Mucosa of descending colon (tissue), 3 donors: ENCODE data around the gene SSH2. TPM values are rescaled to one million over a fixed set of nuclear protein-coding genes. Genes with fewer than 3 reads are reported as not detected.

ENCODE experiments used
- ATAC-seq: fragments of 200-7000 bp; cut with Tn5 transposase; one replicate; pipeline ENCODE4 v1.9.1; 2020; ENCODE audit warnings: mild to moderate bottlenecking, moderate library complexity
- DNase-seq, 3 donors: peaks; one replicate each; pipeline ENCODE4 v3.0.0-alpha.2; 2020
- H3K36me3 ChIP-seq: fragments of 200-600 bp; one replicate; pipeline ENCODE4 v1.8.0; 2021; ENCODE audit warnings: low read depth, mild to moderate bottlenecking
- H3K4me1 ChIP-seq: fragments of 200-600 bp; one replicate; pipeline ENCODE4 v1.8.0; 2021; ENCODE audit warnings: low read depth, mild to moderate bottlenecking
- H3K4me3 ChIP-seq: fragments of 200-600 bp; one replicate; pipeline ENCODE4 v1.8.0; 2021; ENCODE audit warnings: mild to moderate bottlenecking
- H3K9me3 ChIP-seq: fragments of 200-600 bp; one replicate; pipeline ENCODE4 v1.8.0; 2021; ENCODE audit warnings: mild to moderate bottlenecking
- intact Hi-C, 2 donors: fragments of 100-400 bp; cut with DNase I in 1 of 2; cut with micrococcal nuclease in 1 of 2; formaldehyde crosslinking; loops; one replicate each; pipeline versions ENCODE4 v1.11.0 to v1.11.1; 2022; cut with DNase I, micrococcal nuclease
- total RNA-seq, 3 donors: library from RNA; stranded (reverse); fragmentation: NEBNext Ultra II Directional in 2 of 3; extraction: Animal tissue kit (Norgen Biotek cat#: 25700) in 2 of 3; gene quantifications; one replicate each; pipeline versions ENCODE4 v1.2.1 to v1.2.4, GENCODE V29; 2021 to 2023
- TF ChIP-seq, protein P1 (sequence below): fragments of 200-600 bp; IDR thresholded peaks from one replicate; pipeline ENCODE4 v1.8.0; 2022; ENCODE audit warnings: antibody characterized with exemption, mild to moderate bottlenecking
- donor health status: DM: no; HTN: no; CAD: no; lungs with moderate emphysema.
- donor health status: DM: no; HTN: no; CAD: no.
- donor health status: DM: no; HTN: yes; CAD: no.

The SSH2 gene
- total RNA-seq, 3 donors from 2014 or later, result 32.1 to 47.8 (median 40.8) TPM

DNA sequence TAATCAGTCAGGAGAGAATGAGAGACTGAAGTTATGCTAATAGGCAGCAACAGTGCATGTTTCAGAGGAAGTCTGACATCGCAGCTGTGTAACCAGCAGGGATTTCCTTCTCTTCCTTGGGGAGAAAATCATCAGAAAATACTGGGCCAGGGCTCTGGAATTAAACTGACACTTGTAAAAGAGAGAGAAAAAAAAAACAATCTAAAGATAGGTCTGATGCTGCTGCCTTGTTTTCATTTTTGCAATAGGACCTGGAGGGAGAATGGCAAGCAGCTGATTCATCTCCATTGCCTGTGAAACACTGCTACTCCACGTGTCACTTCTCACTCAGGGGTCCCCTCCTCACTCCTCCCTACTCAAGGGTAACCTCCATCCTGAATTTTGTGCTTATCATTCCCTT is 289.6 kb downstream of the SSH2 start:
- H3K4me1 ChIP-seq, result no peaks in the 10 kb centered on the region
- H3K4me3 ChIP-seq, result no peak overlapping the region
- intact Hi-C loops, result loop anchor here in 1 of 2 donors (10.0 kb wide), 1 partner anchor 144 kb away; no protein-coding TSS in a partner anchor
- H3K36me3 ChIP-seq, result no peaks in the 10 kb centered on the region
- TF ChIP-seq, protein P1, sequence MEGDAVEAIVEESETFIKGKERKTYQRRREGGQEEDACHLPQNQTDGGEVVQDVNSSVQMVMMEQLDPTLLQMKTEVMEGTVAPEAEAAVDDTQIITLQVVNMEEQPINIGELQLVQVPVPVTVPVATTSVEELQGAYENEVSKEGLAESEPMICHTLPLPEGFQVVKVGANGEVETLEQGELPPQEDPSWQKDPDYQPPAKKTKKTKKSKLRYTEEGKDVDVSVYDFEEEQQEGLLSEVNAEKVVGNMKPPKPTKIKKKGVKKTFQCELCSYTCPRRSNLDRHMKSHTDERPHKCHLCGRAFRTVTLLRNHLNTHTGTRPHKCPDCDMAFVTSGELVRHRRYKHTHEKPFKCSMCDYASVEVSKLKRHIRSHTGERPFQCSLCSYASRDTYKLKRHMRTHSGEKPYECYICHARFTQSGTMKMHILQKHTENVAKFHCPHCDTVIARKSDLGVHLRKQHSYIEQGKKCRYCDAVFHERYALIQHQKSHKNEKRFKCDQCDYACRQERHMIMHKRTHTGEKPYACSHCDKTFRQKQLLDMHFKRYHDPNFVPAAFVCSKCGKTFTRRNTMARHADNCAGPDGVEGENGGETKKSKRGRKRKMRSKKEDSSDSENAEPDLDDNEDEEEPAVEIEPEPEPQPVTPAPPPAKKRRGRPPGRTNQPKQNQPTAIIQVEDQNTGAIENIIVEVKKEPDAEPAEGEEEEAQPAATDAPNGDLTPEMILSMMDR, result no peak
- DNase-seq (no peak), ATAC-seq (no peak)
- H3K9me3 ChIP-seq, result no peaks in the 10 kb centered on the region

- Histone ChIP-seq H3K4me1 (no peaks in the 10 kb centered on the region), H3K36me3 (peaks cover 4% of the 10 kb centered on the region), H3K4me3 (no peak overlapping the region), H3K9me3 (no peaks in the 10 kb centered on the region)
- no peak for DNase-seq
- intact Hi-C loops, result loop anchor here in 1 of 2 donors (10.0 kb wide), 1 partner anchor 141 kb away; no protein-coding TSS in a partner anchor
- ATAC-seq, result no peak
- TF ChIP-seq, protein P1, result no peak
These were observed 296.1 kb downstream of the SSH2 start for GRCh38 chr17:29633886-29634285.

DNA sequence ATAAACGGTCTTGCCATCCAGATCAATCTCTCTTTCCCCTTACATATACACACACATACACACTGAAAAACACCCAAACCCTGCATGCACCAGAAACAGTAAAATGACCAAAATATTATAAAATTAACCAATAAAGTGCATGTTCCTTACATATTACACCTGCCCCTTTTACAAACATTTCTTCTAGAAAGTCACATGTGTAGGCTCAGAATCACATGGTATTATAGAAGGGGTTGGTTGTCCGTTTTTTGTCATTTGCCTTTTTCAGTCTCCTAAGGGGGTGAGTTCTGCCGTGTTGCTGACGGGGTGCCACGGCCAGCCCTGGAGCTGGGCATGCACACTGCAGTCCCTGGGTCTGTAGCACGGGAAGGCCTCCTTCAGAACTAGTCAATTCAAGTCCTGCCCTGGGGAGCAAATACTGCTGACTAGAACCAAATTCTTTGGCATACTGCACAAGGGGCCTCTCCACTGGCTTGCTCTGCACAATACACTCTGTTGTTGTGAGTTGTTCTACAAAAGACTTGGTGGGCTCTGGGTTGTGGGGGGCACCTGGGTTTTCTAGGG is 299.3 kb downstream of the SSH2 start:
- intact Hi-C loops, result loop anchor here in 1 of 2 donors (10.0 kb wide), 1 partner anchor 144 kb away; no protein-coding TSS in a partner anchor
- Histone ChIP-seq H3K9me3 (no peaks in the 10 kb centered on the region), H3K4me1 (no peaks in the 10 kb centered on the region), H3K36me3 (peaks cover 4% of the 10 kb centered on the region), H3K4me3 (no peak overlapping the region)
- TF ChIP-seq, protein P1, result no peak
- DNase-seq (no peak), ATAC-seq (no peak)

- TF ChIP-seq, protein P1, result no peak
- no peak overlapping the region for H3K4me3 ChIP-seq
- no peak for ATAC-seq
- no peak for DNase-seq
- no peaks in the 10 kb centered on the region for H3K9me3 ChIP-seq
- intact Hi-C loops, result loop anchor here in 1 of 2 donors (10.0 kb wide), 1 partner anchor 145 kb away; no protein-coding TSS in a partner anchor
- no peaks in the 10 kb centered on the region for H3K4me1 ChIP-seq
- peaks cover 4% of the 10 kb centered on the region for H3K36me3 ChIP-seq
These were observed 300.2 kb downstream of the SSH2 start for GRCh38 chr17:29629839-29630238.

DNA sequence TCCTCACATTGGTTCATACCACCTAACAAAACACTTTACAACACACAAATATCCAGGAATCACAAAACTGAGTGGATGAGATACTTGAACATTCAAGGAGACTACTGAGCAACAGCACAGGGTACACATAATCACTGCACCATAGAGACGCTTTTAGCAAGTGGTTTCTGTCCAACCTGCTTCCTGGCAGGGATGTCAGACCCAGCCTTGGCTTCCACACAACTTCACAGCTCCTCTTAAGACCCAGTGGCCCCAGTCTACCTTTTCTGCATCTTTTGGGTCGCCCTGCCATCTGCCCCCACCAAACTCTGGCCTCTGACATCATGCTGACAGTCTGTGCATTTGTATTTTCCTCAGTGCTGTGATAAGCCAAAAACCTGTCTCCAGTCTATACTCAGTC is 301.4 kb downstream of the SSH2 start:
- no peaks in the 10 kb centered on the region for H3K4me1 ChIP-seq
- H3K9me3 ChIP-seq, result no peaks in the 10 kb centered on the region
- peaks cover 4% of the 10 kb centered on the region for H3K36me3 ChIP-seq
- no peak for DNase-seq
- intact Hi-C loops, result no loop called here
- H3K4me3 ChIP-seq, result no peak overlapping the region
- TF ChIP-seq, protein P1, result no peak
- no peak for ATAC-seq
